HepG2 (cell line): Measurements from ENCODE around the gene JTB. TPM values are rescaled to one million over a fixed set of nuclear protein-coding genes. Genes with fewer than 3 reads are reported as not detected.

Experiments used
- GABPB1 ChIP-seq: IDR thresholded peaks from 2 replicates; pipeline ENCODE4 v1.6.1; 2016; ENCODE audit warnings: mild to moderate bottlenecking, missing genetic modification reagents, moderate library complexity, missing compliant biosample characterization
- GATAD2A ChIP-seq: IDR thresholded peaks from 2 replicates; pipeline ENCODE4 v1.6.1; 2016
- MBNL3 ChIP-seq: fragments of 250-450 bp; sonication (Bioruptor Pico); conservative IDR thresholded peaks from 2 replicates; pipeline ENCODE4 v1.8.0; 2022; ENCODE audit warnings: mild to moderate bottlenecking, inconsistent platforms
- MED13 ChIP-seq: sonication (generic); formaldehyde crosslinking; IDR thresholded peaks from 2 replicates; pipeline ENCODE4 v1.5.0; 2020; ENCODE audit warnings: missing genetic modification reagents
- NFYB ChIP-seq: sonication (generic); formaldehyde crosslinking; IDR thresholded peaks from 2 replicates; pipeline ENCODE4 v1.4.0; 2020; ENCODE audit warnings: missing genetic modification reagents
- POLR2AphosphoS2 ChIP-seq: IDR thresholded peaks from 2 replicates; pipeline ENCODE4 v1.6.1; 2011; ENCODE audit warnings: low read depth, low read length, improper control_type of control experiment
- SAP130 ChIP-seq: IDR thresholded peaks from 2 replicates; pipeline ENCODE4 v1.6.1; 2016; ENCODE audit warnings: low read depth
- SETDB1 ChIP-seq: sonication (generic); formaldehyde crosslinking; IDR thresholded peaks from 2 replicates; pipeline ENCODE4 v1.5.1; 2020; ENCODE audit warnings: missing genetic modification reagents, mild to moderate bottlenecking, borderline replicate concordance
- ZFX ChIP-seq: sonication (generic); formaldehyde crosslinking; IDR thresholded peaks from 2 replicates; pipeline ENCODE4 v1.4.0; 2020; ENCODE audit warnings: mild to moderate bottlenecking, low read depth, missing genetic modification reagents, moderate library complexity
- ZMYM3 ChIP-seq: sonication (generic); formaldehyde crosslinking; IDR thresholded peaks from 2 replicates; pipeline ENCODE4 v1.5.1; 2020; ENCODE audit warnings: mild to moderate bottlenecking, missing genetic modification reagents
- ZNF207 ChIP-seq: fragments of 450-650 bp; IDR thresholded peaks from 2 replicates; pipeline ENCODE4 v1.6.1; 2016; ENCODE audit warnings: antibody characterized with exemption, borderline replicate concordance
- ZNF234 ChIP-seq: sonication (generic); formaldehyde crosslinking; conservative IDR thresholded peaks from 2 replicates; pipeline ENCODE4 v1.5.1; 2020; ENCODE audit warnings: mild to moderate bottlenecking, missing genetic modification reagents
- ZNF235 ChIP-seq: sonication (generic); formaldehyde crosslinking; IDR thresholded peaks from 2 replicates; pipeline ENCODE4 v1.8.1; 2023; ENCODE audit warnings: mild to moderate bottlenecking, missing genetic modification reagents, borderline replicate concordance
- ZNF761 ChIP-seq: sonication (generic); formaldehyde crosslinking; conservative IDR thresholded peaks from 2 replicates; pipeline ENCODE4 v1.4.0; 2020; ENCODE audit warnings: mild to moderate bottlenecking, missing genetic modification reagents
- ZNF883 ChIP-seq: sonication (generic); formaldehyde crosslinking; IDR thresholded peaks from 2 replicates; pipeline ENCODE4 v1.5.1; 2020; ENCODE audit warnings: mild to moderate bottlenecking, missing genetic modification reagents; ENCODE audit errors: not compliant biosample characterization
- polyA plus RNA-seq, 8 experiments: library from polyadenylated mRNA; depleted of rRNA in 3 of 8; stranded (reverse) in 7 of 8; unstranded in 1 of 8; fragments of >200 nt; fragmentation: Illumina TruSeq in 4 of 8; extraction: Trizol in 4 of 8; gene quantifications; 2 replicates each; pipeline versions ENCODE4 v1.2.1 to v1.2.3, GENCODE V29; 2011 to 2016; ENCODE audit warnings: low read depth in 4 of 8, missing spikeins in 1 of 8, mixed read lengths in 1 of 8; ENCODE audit not compliant: insufficient read depth in 1 of 8
- total RNA-seq, 5 experiments: library from RNA; depleted of rRNA; stranded (reverse); fragments of >200 nt; fragmentation: Illumina TruSeq; extraction: Trizol; gene quantifications; 2 replicates each; pipeline ENCODE4 v1.2.3, GENCODE V29; 2016; ENCODE audit warnings: low read depth in 1 of 5
- TF ChIP-seq, protein P1 (sequence below): sonication (generic); formaldehyde crosslinking; IDR thresholded peaks from 2 replicates; pipeline ENCODE4 v1.5.1; 2020; ENCODE audit warnings: missing genetic modification reagents, mild to moderate bottlenecking, borderline replicate concordance
- TF ChIP-seq, protein P2 (sequence below): IDR thresholded peaks from 2 replicates; pipeline ENCODE4 v1.6.1; 2016
- TF ChIP-seq, protein P3 (sequence below): sonication (generic); formaldehyde crosslinking; IDR thresholded peaks from 2 replicates; pipeline ENCODE4 v1.8.1; 2023; ENCODE audit warnings: mild to moderate bottlenecking, inconsistent platforms, moderate library complexity, missing genetic modification reagents, borderline replicate concordance
- TF ChIP-seq, protein P4 (sequence below): sonication (generic); formaldehyde crosslinking; conservative IDR thresholded peaks from 2 replicates; pipeline ENCODE4 v1.4.0; 2020; ENCODE audit warnings: mild to moderate bottlenecking, missing genetic modification reagents, moderate library complexity
- TF ChIP-seq, protein P5 (sequence below): sonication (generic); formaldehyde crosslinking; IDR thresholded peaks from 2 replicates; pipeline ENCODE4 v1.4.0; 2020; ENCODE audit warnings: mild to moderate bottlenecking, missing genetic modification reagents

JTB gene
- total and polyA plus RNA-seq, 2 of the 13 experiments (the other 11 are each of a cell fraction or from before 2014, with no cell fraction given) = 96.7 to 99.2 TPM

DNA sequence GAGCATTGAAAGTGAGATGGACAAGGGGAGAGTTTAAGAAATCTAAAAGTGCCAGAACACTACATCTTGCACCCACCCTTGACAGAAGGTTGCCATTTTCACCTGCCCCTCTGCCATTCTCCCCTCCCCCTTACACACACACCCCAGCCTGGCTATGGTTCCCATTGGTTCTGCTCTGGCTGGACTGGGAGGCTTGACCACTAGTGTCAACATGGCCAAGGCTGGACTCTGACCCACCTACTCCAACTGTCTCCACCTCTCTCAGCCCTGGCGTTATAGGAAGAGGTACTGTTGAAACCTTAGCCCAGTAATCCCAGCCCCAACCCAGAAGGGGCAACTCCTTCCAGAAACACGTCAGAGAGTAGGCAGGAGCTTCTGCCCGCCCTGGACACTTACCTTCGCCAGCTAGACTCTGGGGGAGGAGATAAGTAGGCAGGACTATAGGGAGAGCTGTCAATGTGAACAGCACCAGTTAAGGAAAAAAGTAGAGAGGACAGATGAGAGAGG lies 23.6 kb downstream of the JTB start (continued):
- TF ChIP-seq, protein P1, sequence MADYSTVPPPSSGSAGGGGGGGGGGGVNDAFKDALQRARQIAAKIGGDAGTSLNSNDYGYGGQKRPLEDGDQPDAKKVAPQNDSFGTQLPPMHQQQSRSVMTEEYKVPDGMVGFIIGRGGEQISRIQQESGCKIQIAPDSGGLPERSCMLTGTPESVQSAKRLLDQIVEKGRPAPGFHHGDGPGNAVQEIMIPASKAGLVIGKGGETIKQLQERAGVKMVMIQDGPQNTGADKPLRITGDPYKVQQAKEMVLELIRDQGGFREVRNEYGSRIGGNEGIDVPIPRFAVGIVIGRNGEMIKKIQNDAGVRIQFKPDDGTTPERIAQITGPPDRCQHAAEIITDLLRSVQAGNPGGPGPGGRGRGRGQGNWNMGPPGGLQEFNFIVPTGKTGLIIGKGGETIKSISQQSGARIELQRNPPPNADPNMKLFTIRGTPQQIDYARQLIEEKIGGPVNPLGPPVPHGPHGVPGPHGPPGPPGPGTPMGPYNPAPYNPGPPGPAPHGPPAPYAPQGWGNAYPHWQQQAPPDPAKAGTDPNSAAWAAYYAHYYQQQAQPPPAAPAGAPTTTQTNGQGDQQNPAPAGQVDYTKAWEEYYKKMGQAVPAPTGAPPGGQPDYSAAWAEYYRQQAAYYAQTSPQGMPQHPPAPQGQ (CRISPR knock-in tag) = no peak
- TF ChIP-seq, protein P2, sequence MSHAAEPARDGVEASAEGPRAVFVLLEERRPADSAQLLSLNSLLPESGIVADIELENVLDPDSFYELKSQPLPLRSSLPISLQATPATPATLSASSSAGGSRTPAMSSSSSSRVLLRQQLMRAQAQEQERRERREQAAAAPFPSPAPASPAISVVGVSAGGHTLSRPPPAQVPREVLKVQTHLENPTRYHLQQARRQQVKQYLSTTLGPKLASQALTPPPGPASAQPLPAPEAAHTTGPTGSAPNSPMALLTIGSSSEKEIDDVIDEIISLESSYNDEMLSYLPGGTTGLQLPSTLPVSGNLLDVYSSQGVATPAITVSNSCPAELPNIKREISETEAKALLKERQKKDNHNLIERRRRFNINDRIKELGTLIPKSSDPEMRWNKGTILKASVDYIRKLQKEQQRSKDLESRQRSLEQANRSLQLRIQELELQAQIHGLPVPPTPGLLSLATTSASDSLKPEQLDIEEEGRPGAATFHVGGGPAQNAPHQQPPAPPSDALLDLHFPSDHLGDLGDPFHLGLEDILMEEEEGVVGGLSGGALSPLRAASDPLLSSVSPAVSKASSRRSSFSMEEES (CRISPR knock-in tag) = no peak
- TF ChIP-seq ZNF235 = no peak
- no peak for TF ChIP-seq POLR2AphosphoS2
- peak; percentile 71 for TF ChIP-seq NFYB (CRISPR knock-in tag)
- no peak for TF ChIP-seq ZNF234 (CRISPR knock-in tag)
- no peak for TF ChIP-seq MBNL3 (CRISPR knock-in tag)
- TF ChIP-seq, protein P3, sequence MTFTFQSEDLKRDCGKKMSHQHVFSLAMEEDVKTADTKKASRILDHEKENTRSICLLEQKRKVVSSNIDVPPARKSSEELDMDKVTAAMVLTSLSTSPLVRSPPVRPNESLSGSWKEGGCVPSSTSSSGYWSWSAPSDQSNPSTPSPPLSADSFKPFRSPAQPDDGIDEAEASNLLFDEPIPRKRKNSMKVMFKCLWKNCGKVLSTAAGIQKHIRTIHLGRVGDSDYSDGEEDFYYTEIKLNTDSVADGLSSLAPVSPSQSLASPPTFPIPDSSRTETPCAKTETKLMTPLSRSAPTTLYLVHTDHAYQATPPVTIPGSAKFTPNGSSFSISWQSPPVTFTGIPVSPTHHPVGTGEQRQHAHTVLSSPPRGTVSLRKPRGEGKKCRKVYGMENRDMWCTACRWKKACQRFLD (CRISPR knock-in tag) = no peak
- TF ChIP-seq GABPB1 (CRISPR knock-in tag) = 0 out of 2 replicates have a peak, but pooled peaks have one; percentile 19
- TF ChIP-seq SAP130 = peak; percentile 95
- TF ChIP-seq, protein P4, sequence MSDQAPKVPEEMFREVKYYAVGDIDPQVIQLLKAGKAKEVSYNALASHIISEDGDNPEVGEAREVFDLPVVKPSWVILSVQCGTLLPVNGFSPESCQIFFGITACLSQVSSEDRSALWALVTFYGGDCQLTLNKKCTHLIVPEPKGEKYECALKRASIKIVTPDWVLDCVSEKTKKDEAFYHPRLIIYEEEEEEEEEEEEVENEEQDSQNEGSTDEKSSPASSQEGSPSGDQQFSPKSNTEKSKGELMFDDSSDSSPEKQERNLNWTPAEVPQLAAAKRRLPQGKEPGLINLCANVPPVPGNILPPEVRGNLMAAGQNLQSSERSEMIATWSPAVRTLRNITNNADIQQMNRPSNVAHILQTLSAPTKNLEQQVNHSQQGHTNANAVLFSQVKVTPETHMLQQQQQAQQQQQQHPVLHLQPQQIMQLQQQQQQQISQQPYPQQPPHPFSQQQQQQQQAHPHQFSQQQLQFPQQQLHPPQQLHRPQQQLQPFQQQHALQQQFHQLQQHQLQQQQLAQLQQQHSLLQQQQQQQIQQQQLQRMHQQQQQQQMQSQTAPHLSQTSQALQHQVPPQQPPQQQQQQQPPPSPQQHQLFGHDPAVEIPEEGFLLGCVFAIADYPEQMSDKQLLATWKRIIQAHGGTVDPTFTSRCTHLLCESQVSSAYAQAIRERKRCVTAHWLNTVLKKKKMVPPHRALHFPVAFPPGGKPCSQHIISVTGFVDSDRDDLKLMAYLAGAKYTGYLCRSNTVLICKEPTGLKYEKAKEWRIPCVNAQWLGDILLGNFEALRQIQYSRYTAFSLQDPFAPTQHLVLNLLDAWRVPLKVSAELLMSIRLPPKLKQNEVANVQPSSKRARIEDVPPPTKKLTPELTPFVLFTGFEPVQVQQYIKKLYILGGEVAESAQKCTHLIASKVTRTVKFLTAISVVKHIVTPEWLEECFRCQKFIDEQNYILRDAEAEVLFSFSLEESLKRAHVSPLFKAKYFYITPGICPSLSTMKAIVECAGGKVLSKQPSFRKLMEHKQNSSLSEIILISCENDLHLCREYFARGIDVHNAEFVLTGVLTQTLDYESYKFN (CRISPR knock-in tag) = peak; percentile 94
- TF ChIP-seq SETDB1 (CRISPR knock-in tag) = no peak
- no peak for TF ChIP-seq ZNF761 (CRISPR knock-in tag)
- TF ChIP-seq ZNF207 = no peak
- TF ChIP-seq GATAD2A (CRISPR knock-in tag) = peak; percentile 82
- TF ChIP-seq MED13 (CRISPR knock-in tag) = no peak
- TF ChIP-seq, protein P5, sequence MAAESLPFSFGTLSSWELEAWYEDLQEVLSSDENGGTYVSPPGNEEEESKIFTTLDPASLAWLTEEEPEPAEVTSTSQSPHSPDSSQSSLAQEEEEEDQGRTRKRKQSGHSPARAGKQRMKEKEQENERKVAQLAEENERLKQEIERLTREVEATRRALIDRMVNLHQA = no peak
- TF ChIP-seq ZNF883 (CRISPR knock-in tag) = no peak
- no peak for TF ChIP-seq ZFX (CRISPR knock-in tag)
- 0 out of 2 replicates have a peak, but pooled peaks have one; percentile 27 for TF ChIP-seq ZMYM3 (CRISPR knock-in tag)
